Upper lobe of left lung (tissue), 6 donors: Measurements from ENCODE around the gene ANAPC13. TPM values are rescaled to one million over a fixed set of nuclear protein-coding genes. Genes with fewer than 3 reads are reported as not detected.

Experiments used
- ATAC-seq, 2 donors: fragments of 200-7000 bp; cut with Tn5 transposase; one replicate each; pipeline ENCODE4 v1.9.1; 2022; ENCODE audit warnings: mild to moderate bottlenecking in 2 of 2, moderate library complexity in 2 of 2; ENCODE audit not compliant: low FRiP score in 2 of 2
- DNase-seq, 2 donors: peaks; one replicate each; pipeline ENCODE4 v3.0.0-alpha.2; 2019 to 2020
- H3K27ac ChIP-seq, 4 donors: fragments of 200-600 bp; sonication (generic); one replicate each; pipeline ENCODE4 v1.5.1; 2016 to 2019
- H3K27me3 ChIP-seq, 4 donors: fragments of 200-600 bp; sonication (generic); one replicate each; pipeline ENCODE4 v1.5.1; 2017 to 2019
- H3K36me3 ChIP-seq, 4 donors: fragments of 200-600 bp; sonication (generic); one replicate each; pipeline ENCODE4 v1.5.1; 2016 to 2019
- H3K4me1 ChIP-seq, 4 donors: fragments of 200-600 bp; sonication (generic); one replicate each; pipeline ENCODE4 v1.5.1; 2018 to 2019
- H3K4me3 ChIP-seq, 4 donors: fragments of 200-600 bp; sonication (generic); one replicate each; pipeline ENCODE4 v1.5.1; 2017 to 2019; ENCODE audit warnings: mild to moderate bottlenecking in 2 of 4, moderate library complexity in 1 of 4
- H3K9me3 ChIP-seq, 4 donors: fragments of 200-600 bp; sonication (generic); one replicate each; pipeline ENCODE4 v1.5.1; 2018 to 2019
- CTCF ChIP-seq, 6 experiments: fragments of 450-650 bp in 4 of 6; fragments of 200-600 bp in 2 of 6; sonication (generic) in 2 of 6; IDR thresholded peaks; one replicate each; pipeline ENCODE4 v1.5.1; 2016 to 2019; ENCODE audit warnings: antibody characterized with exemption in 6 of 6
- EP300 ChIP-seq, 4 donors: sonication (generic); formaldehyde crosslinking; IDR thresholded peaks; one replicate each; pipeline ENCODE4 v1.5.1; 2017; ENCODE audit warnings: antibody characterized with exemption in 4 of 4, control low read depth in 2 of 4
- POLR2A ChIP-seq, 4 donors: fragments of 450-650 bp; IDR thresholded peaks; one replicate each; pipeline ENCODE4 v1.5.1; 2016 to 2017; ENCODE audit warnings: antibody characterized with exemption in 4 of 4, mild to moderate bottlenecking in 2 of 4
- POLR2AphosphoS5 ChIP-seq, 2 donors: sonication (generic); formaldehyde crosslinking; IDR thresholded peaks; one replicate each; pipeline ENCODE4 v1.5.1; 2017; ENCODE audit warnings: antibody characterized with exemption in 2 of 2
- whole genome bisulfite sequencing, 2 donors: methylation state at CpG; one replicate each; pipeline ENCODE4 v1.1.5; 2017 to 2018; 5-methylcytosine and 5-hydroxymethylcytosine counted together
- total RNA-seq, 6 donors: library from RNA; depleted of rRNA in 4 of 6; stranded (reverse); fragments of >200 nt in 4 of 6; gene quantifications; one replicate each; pipeline versions ENCODE4 v1.1.0 to v1.2.1, GENCODE V29; 2016 to 2021
- donor health status: DM: no; HTN: no; CAD: no; lungs with moderate emphysema.
- donor health status: DM: no; HTN: yes; CAD: no; lungs with severe emphysema.

ANAPC13 gene
- total RNA-seq, 6 donors from 2014 or later = 37.3 to 59.4 (median 50.3) TPM

DNA sequence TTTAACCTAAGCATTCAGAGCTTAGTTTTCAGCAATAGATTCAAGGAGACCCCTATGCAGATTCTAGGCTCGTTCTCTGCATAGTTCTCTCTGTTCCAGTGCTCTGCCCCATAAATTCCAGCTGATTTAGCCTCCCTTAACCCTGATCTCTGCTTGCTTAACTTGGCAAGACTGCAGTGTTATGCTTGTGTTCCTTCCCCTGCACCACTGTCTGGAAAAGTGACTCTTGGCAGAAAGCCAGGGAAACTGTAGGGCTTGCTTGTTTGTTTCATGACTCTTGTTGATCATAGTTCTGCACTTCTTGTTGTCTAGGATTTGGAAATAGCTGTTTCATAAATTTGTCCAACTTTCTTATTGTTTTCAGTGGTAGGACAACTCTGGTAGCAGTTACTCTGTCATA lies 40.1 kb downstream of the ANAPC13 start:
- H3K4me3 ChIP-seq = no peak overlapping the region
- TF ChIP-seq POLR2AphosphoS5 (IDR thresholded peaks at IDR 0.05) = no peak
- TF ChIP-seq CTCF (IDR thresholded peaks at IDR 0.05) = no peak
- no peak for TF ChIP-seq POLR2A (IDR thresholded peaks at IDR 0.05)
- TF ChIP-seq EP300 (IDR thresholded peaks at IDR 0.05) = no peak
- H3K4me1 ChIP-seq = peaks cover 7 to 37% (median 18%) of the 10 kb centered on the region in 4 donors
- no peaks in the 10 kb centered on the region for H3K9me3 ChIP-seq
- no peak for DNase-seq
- peak overlapping the region in 1 of 4 donors; percentile 38 for H3K27ac ChIP-seq
- H3K27me3 ChIP-seq = no peaks in the 10 kb centered on the region
- WGBS, 2 donors = 4 to 7% methylated on average over 1 of the region's 1 CpG
- peak in 1 of 2 donors; percentile 46 for ATAC-seq
- H3K36me3 ChIP-seq = no peaks in the 10 kb centered on the region

DNA sequence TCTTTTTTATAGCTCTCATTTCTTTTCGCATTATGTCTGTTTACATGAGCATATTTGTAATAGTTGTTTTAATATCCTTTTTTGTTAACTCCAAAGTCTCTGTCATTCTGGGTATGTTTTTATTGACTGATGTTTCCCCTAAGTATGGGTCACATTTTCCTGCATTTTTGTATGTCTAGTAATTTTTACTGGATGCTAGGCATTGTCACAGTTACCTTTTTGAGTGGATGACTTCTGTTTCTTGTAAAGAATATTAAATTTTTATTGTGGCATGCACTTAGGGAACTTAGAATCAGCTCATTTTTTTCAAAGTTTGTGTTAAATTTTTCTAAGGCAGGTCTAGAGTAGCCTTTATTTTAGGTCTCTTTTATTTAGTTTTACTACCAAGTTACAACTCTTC lies 40.7 kb downstream of the ANAPC13 start:
- DNase-seq = no peak
- no peaks in the 10 kb centered on the region for H3K9me3 ChIP-seq
- no peaks in the 10 kb centered on the region for H3K36me3 ChIP-seq
- no peaks in the 10 kb centered on the region for H3K27me3 ChIP-seq
- H3K27ac ChIP-seq = no peak overlapping the region
- H3K4me3 ChIP-seq = no peak overlapping the region
- ATAC-seq = no peak
- WGBS, 2 donors = 78 to 80% methylated on average over 1 of the region's 1 CpG
- H3K4me1 ChIP-seq = peaks cover 7 to 34% (median 18%) of the 10 kb centered on the region in 4 donors
- TF ChIP-seq CTCF (IDR thresholded peaks at IDR 0.05) (no peak), POLR2AphosphoS5 (IDR thresholded peaks at IDR 0.05) (no peak), EP300 (IDR thresholded peaks at IDR 0.05) (no peak), POLR2A (IDR thresholded peaks at IDR 0.05) (no peak)

- peaks cover 4 to 19% (median 13%) of the 10 kb centered on the region in 4 donors for H3K4me1 ChIP-seq
- no peaks in the 10 kb centered on the region for H3K9me3 ChIP-seq
- WGBS, 2 donors = 82 to 85% methylated on average over 2 of the region's 2 CpGs
- no peaks in the 10 kb centered on the region for H3K27me3 ChIP-seq
- ATAC-seq = no peak
- no peak overlapping the region for H3K27ac ChIP-seq
- no peaks in the 10 kb centered on the region for H3K36me3 ChIP-seq
- no peak for TF ChIP-seq EP300 (IDR thresholded peaks at IDR 0.05)
- TF ChIP-seq CTCF (IDR thresholded peaks at IDR 0.05) = no peak
- H3K4me3 ChIP-seq = no peak overlapping the region
- DNase-seq = no peak
Measured at GRCh38 chr3:134441821-134442220, 44.0 kb downstream of the ANAPC13 start.

- no peaks in the 10 kb centered on the region for H3K9me3 ChIP-seq
- TF ChIP-seq POLR2AphosphoS5 (IDR thresholded peaks at IDR 0.05) (no peak), CTCF (IDR thresholded peaks at IDR 0.05) (no peak), POLR2A (IDR thresholded peaks at IDR 0.05) (no peak), EP300 (IDR thresholded peaks at IDR 0.05) (no peak)
- H3K27me3 ChIP-seq = no peaks in the 10 kb centered on the region
Measured at GRCh38 chr3:134441321-134441720, 44.5 kb downstream of the ANAPC13 start.

GRCh38 chr3:134437211-134437752 lies 48.5 kb downstream of the ANAPC13 start:
- WGBS, 2 donors = 70 to 80% methylated on average over 3 of the region's 3 CpGs
- TF ChIP-seq POLR2AphosphoS5 (IDR thresholded peaks at IDR 0.05) = no peak
- no peak for TF ChIP-seq POLR2A (IDR thresholded peaks at IDR 0.05)
- TF ChIP-seq EP300 (IDR thresholded peaks at IDR 0.05) = no peak
- TF ChIP-seq CTCF (IDR thresholded peaks at IDR 0.05) = no peak
- no peak for ATAC-seq
- no peak overlapping the region for H3K4me3 ChIP-seq
- H3K9me3 ChIP-seq = no peaks in the 10 kb centered on the region
- no peak overlapping the region for H3K27ac ChIP-seq
- H3K4me1 ChIP-seq = no peaks in the 10 kb centered on the region
- H3K36me3 ChIP-seq = no peaks in the 10 kb centered on the region
- no peaks in the 10 kb centered on the region for H3K27me3 ChIP-seq
- no peak for DNase-seq

More at GRCh38 chr3:134441321-134441720, 44.5 kb downstream of the ANAPC13 start:
- 88 to 95% methylated on average over 1 of the region's 1 CpG for whole genome bisulfite sequencing, 2 donors
- Histone ChIP-seq H3K36me3 (no peaks in the 10 kb centered on the region), H3K4me1 (peaks cover 0 to 14% (median 8%) of the 10 kb centered on the region in 4 donors), H3K4me3 (no peak overlapping the region), H3K27ac (no peak overlapping the region)
- DNase-seq (no peak), ATAC-seq (no peak)
